ENCODE data around the gene ANXA1.

DNA sequence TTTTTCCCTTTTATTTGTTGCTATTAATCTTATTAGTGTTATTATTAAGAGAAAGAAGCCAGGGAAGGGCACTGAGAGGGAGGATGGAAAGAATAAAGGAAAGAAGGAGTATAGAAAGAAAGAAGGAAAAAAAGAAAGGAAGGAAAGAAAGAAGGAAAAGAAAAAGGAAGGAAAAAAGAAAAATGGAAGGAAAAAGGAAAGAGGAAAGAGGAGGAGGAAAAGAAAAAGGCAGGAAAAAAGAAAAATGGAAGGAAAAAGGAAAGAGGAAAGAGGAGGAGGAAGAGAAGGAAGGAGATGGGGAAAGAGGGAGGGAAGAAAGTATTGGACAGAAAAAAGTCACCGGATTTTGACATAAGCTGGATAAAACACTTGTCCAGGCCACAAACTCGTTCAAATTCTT lies 47.8 kb downstream of the ANXA1 start:
- TF ChIP-seq CTCF (IDR thresholded peaks at IDR 0.05) (no peak), ZFX (IDR thresholded peaks at IDR 0.05; ENCODE audit: borderline replicate concordance) (no peak)
